Non-pigmented ciliary epithelial cell (primary cell): ENCODE results near the gene EFHC1.
A peak's percentile ranks its signal among the peaks of the same experiment; 100 is the strongest.

Experiments
- DNase-seq: peaks from one replicate; pipeline ENCODE4 v3.0.0-alpha.2; 2010; ENCODE audit warnings: low read depth

The EFHC1 gene

GRCh38 chr6:52555518-52556233 lies 135.5 kb downstream of the EFHC1 start:
- no peak for DNase-seq

DNA sequence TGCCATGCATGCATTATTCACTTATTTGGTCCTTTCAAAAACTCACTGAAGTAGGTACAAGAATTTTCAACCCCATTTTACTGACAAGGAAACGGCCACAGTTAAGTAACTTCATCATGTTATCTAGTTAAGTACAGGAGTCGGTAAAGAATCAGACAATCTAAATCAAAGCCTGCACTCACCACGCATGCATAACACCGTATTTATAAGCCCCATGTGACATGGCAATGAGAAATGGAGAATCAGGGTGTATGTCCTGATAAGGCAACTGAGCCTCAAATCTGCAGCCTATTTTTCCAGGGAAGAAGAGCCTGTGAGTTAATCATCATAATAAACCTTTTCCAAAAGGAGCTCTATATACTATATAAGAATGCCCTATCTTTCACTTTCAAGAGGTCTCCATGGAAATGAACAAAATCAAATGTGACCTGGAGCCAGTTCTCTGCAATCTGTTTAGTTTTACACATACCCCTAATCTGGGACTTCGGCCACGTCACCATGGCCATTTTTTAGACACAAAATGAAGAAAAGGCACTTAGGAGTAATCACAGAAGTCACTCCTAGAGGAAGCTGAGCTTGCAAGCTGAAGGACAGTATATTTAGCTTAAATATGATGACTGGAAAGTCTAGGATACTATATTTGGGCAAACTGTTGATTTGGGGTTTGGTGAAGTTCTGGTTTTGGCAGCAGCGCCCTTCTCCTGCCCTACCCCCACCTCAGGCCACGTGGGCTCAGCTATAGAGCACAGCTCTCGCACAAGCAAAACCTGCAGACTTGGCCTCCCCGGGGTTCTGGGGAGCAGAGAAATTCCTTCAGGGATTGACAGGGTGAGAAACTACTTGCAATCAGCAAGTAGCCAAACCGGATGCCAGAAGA lies 137.5 kb downstream of the EFHC1 start:
- no peak for DNase-seq

GRCh38 chr6:52558266-52559000 lies 138.3 kb downstream of the EFHC1 start:
- DNase-seq: no peak

GRCh38 chr6:52560462-52560861 lies 140.3 kb downstream of the EFHC1 start:
- DNase-seq: no peak

- no peak for DNase-seq
Measured at GRCh38 chr6:52562911-52563310, 142.8 kb downstream of the EFHC1 start.

DNA sequence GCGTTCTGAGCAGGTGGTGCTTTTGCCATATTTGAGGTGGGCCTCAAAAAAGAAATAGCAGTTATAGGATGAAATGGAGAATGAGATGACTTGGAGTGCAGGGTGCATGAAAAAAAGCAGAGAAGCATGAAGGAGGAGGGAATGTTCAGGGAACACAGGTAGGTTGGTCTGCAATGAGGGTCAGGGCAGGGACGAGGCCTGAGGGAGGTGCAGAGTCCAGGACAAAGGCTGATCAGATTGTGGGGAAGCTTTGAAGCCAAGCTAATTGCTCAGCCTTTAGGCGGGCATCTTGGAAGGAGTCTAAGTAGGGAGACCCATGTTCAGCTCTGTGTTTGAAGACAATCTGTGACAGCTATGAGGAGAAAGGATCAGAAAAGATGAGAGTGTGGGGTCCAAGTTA lies 144.7 kb downstream of the EFHC1 start:
- no peak for DNase-seq

- no peak for DNase-seq
Measured at GRCh38 chr6:52566201-52566600, 146.1 kb downstream of the EFHC1 start.

- peak; percentile 97 for DNase-seq
Measured at GRCh38 chr6:52566853-52567279, 146.7 kb downstream of the EFHC1 start.

- no peak for DNase-seq
Measured at GRCh38 chr6:52568320-52568719, 148.2 kb downstream of the EFHC1 start.

- DNase-seq: no peak
Measured at GRCh38 chr6:52570291-52570700, 150.2 kb downstream of the EFHC1 start.

- no peak for DNase-seq
Measured at GRCh38 chr6:52571099-52571755, 151.1 kb downstream of the EFHC1 start.

GRCh38 chr6:52572536-52572935 lies 152.4 kb downstream of the EFHC1 start:
- no peak for DNase-seq

DNA sequence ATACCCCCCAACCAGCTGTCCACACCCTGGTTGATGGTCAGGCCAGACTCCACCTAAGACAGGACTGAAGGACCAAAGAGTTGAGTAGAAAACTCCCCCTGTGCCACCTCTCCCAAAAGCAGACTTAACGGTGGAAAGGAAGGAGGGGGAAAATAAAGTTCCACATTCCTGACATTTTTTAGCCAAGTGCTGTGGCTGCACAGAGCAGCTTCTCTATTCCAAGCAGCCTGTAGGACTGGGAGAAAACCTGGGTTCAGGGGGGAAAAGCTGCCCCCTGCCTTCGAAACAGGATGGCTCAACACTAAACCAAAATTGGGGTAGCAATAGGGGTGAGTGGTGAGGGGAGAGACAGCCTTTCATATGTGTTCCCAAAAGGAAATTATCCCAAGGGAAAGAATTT lies 153.2 kb downstream of the EFHC1 start:
- DNase-seq: no peak
